ENCODE results near the gene TBCA. TPM values are rescaled to one million over a fixed set of nuclear protein-coding genes. Genes with fewer than 3 reads are reported as not detected.

Gene TBCA
- total RNA-seq, 1 experiment from 2014 or later: 330 TPM

DNA sequence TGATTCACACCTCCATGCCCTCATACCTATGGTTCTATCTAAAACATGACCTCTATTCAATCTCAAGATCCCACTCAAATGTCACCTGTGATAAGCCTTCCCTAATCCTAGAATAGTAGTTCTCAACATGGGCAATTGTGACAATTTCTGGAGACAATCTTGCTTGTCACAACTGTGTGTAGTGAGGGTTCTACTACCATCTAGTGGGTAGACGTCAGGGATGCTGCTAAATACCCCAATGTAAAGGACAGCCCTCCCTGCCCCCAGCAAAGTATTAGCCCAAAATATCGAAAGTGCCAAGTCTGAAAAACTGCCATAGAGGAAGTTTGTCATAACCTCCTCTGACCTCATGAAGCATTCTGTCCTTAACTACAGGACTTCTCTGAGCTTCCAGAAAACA, 32.0 kb downstream of the TBCA start:
- Histone ChIP-seq H3K27me3 (ENCODE audit: insufficient read depth, low read length) (no peaks in the 10 kb centered on the region), H2BK5ac (ENCODE audit: insufficient read length, low read length) (no peak overlapping the region), H2BK12ac (ENCODE audit: insufficient read length, low read depth, low read length) (no peak overlapping the region), H3K18ac (ENCODE audit: insufficient read length, low read depth, low read length) (no peak overlapping the region), H3K14ac (ENCODE audit: insufficient read depth, low read length) (no peak overlapping the region), H2BK120ac (ENCODE audit: low read depth, low read length, poor library complexity, severe bottlenecking) (no peak overlapping the region), H2BK20ac (ENCODE audit: low read depth, low read length, poor library complexity, severe bottlenecking) (no peak overlapping the region), H3K27ac (ENCODE audit: insufficient read length, low read depth, low read length) (no peak overlapping the region), H2AK5ac (ENCODE audit: insufficient read length, low read length) (no peak overlapping the region), H4K5ac (ENCODE audit: insufficient read length, low read depth, low read length) (no peak overlapping the region), H2BK15ac (ENCODE audit: low read depth, low read length) (no peak overlapping the region), H3K23ac (ENCODE audit: insufficient read length, low read depth, low read length) (no peak overlapping the region), H2AFZ (ENCODE audit: low read length) (no peak overlapping the region), H3K23me2 (ENCODE audit: insufficient read length, low read depth, low read length, poor library complexity, severe bottlenecking) (no peaks in the 10 kb centered on the region), H3T11ph (ENCODE audit: low read length) (no peak overlapping the region), H3K9me3 (ENCODE audit: control insufficient read depth, low read depth, low read length) (no peaks in the 10 kb centered on the region), H3K56ac (ENCODE audit: insufficient read length, low read depth, low read length) (no peak overlapping the region), H3K9ac (ENCODE audit: extremely low read depth, insufficient read length, low read length) (no peak overlapping the region), H3K4me2 (ENCODE audit: insufficient read depth, insufficient read length, low read length) (no peak overlapping the region), H3K4me1 (ENCODE audit: insufficient read depth, low read length) (no peaks in the 10 kb centered on the region; the same call in 1 of the 2 replicates), H3K4ac (ENCODE audit: low read depth, low read length) (no peak overlapping the region), H4K8ac (replicated peaks; ENCODE audit: insufficient read length, low read depth, low read length) (no peak overlapping the region), H4K91ac (ENCODE audit: insufficient read length, low read depth, low read length) (no peak overlapping the region), H3K79me2 (ENCODE audit: insufficient read depth, low read length) (peaks cover 15% of the 10 kb centered on the region; the same call in 1 of the 2 replicates), H4K20me1 (ENCODE audit: control insufficient read depth, insufficient read depth, insufficient read length) (no peaks in the 10 kb centered on the region), H3K79me1 (ENCODE audit: insufficient read depth, low read depth, low read length, poor library complexity, severe bottlenecking) (peaks cover 12% of the 10 kb centered on the region)
- DNase-seq: no peak
- H3K4me3 Mint-ChIP-seq: no peak overlapping the region
- H3K27ac Mint-ChIP-seq: no peak overlapping the region
- no peaks in the 10 kb centered on the region for H3K36me3 Mint-ChIP-seq (ENCODE audit: insufficient read depth in 1 of 3, low read depth in 3 of 3)
- no peaks in the 10 kb centered on the region for H3K9me3 Mint-ChIP-seq
- peaks cover 17 to 19% of the 10 kb centered on the region in 2 experiments for H3K4me1 Mint-ChIP-seq
- WGBS (ENCODE audit: extremely low coverage, insufficient read length, low lambda C conversion rate): no CpG with 5 or more reads among the region's 2 CpGs
- H3K27me3 Mint-ChIP-seq (ENCODE audit: low read depth): no peaks in the 10 kb centered on the region
- TF ChIP-seq CTCF (conservative IDR thresholded peaks at IDR 0.05): peak; percentile 38; the same call in 2 of the 3 replicates

Measured in H9 (cell line).